ENCODE measurements around the gene LIN37.

GRCh38 chr19:35781650-35782049, 33.3 kb downstream of the LIN37 start:
- no peak for TF ChIP-seq CTCF (IDR thresholded peaks at IDR 0.05; ENCODE audit: poor library complexity)
- TF ChIP-seq EZH2 (IDR thresholded peaks at IDR 0.05; ENCODE audit: borderline replicate concordance): no peak

Measured in hepatocyte (in vitro differentiated cells).